Left lung (tissue), 10 donors: Measurements from ENCODE around the gene TMC5. TPM values are rescaled to one million over a fixed set of nuclear protein-coding genes. Genes with fewer than 3 reads are reported as not detected.
A peak's percentile ranks its signal among the peaks of the same experiment; 100 is the strongest.

Experiments
- ATAC-seq: fragments of 200-7000 bp; cut with Tn5 transposase; one replicate; pipeline ENCODE4 v1.9.1; 2020; ENCODE audit warnings: moderate library complexity
- DNase-seq, 4 donors: peaks; one replicate each; pipeline ENCODE4 v3.0.0-alpha.2; 2013 to 2020
- H3K27ac ChIP-seq, 2 donors: fragments of 200-600 bp; sonication (generic) in 1 of 2; one replicate each; pipeline versions ENCODE4 v1.5.0 to v1.8.0; 2020 to 2021
- H3K27me3 ChIP-seq, 2 donors: fragments of 200-600 bp; sonication (generic) in 1 of 2; one replicate each; pipeline versions ENCODE4 v1.5.0 to v1.8.0; 2020 to 2021
- H3K36me3 ChIP-seq, 2 donors: fragments of 200-600 bp; sonication (generic) in 1 of 2; one replicate each; pipeline versions ENCODE4 v1.5.0 to v1.8.0; 2020 to 2021
- H3K4me1 ChIP-seq, 2 donors: fragments of 200-600 bp; one replicate each; pipeline ENCODE4 v1.8.0; 2021
- H3K4me3 ChIP-seq, 2 donors: fragments of 200-600 bp; sonication (generic) in 1 of 2; one replicate each; pipeline versions ENCODE4 v1.5.0 to v1.8.0; 2020 to 2021; ENCODE audit warnings: mild to moderate bottlenecking in 1 of 2
- H3K9me3 ChIP-seq, 2 donors: fragments of 200-600 bp; sonication (generic) in 1 of 2; one replicate each; pipeline versions ENCODE4 v1.5.0 to v1.8.0; 2020 to 2021
- intact Hi-C, 2 donors: fragments of 100-400 bp; cut with DNase I; formaldehyde crosslinking; loops; one replicate each; pipeline versions ENCODE4 v1.11.2 to v1.14.2; 2022
- polyA plus RNA-seq, 6 donors: library from polyadenylated mRNA; unstranded; fragments of 120-200 nt; gene quantifications; one replicate each; pipeline ENCODE4 v1.2.1, GENCODE V29; 2013; ENCODE audit not compliant: insufficient read length in 6 of 6
- total RNA-seq, 2 donors: library from RNA; stranded (reverse); fragmentation: NEBNext Ultra II Directional; extraction: Animal tissue kit (Norgen Biotek cat#: 25700); gene quantifications; one replicate each; pipeline ENCODE4 v1.2.1, GENCODE V29; 2021
- TF ChIP-seq, protein P1 (sequence below), 2 donors: fragments of 200-600 bp; sonication (generic) in 1 of 2; IDR thresholded peaks; one replicate each; pipeline versions ENCODE4 v1.5.0 to v1.8.0; 2021; ENCODE audit warnings: antibody characterized with exemption in 2 of 2
- donor health status: DM: no; HTN: yes; CAD: no.
- donor health status: DM: no; HTN: no; CAD: no.

The TMC5 gene
- total and polyA plus RNA-seq, 8 donors: 4.1 to 105 (median 8.4) TPM

DNA sequence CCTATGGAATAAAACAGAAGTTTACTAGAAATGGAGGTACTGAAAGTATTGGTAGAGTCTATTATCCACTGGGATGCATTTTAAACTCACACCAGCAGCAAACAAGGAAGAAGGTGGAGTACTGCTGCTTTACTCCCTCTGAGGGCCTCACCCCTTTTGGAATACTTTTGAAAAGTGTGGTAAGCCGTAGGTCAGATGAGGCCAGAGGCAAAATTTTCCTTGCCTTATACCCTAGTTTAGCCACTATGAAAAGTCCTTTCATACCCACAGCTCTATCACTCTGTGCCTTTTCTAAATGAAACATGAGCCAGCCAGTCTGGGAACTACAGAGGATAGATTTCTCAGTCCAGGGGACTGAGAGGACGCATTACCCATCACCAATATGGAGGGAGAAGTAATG is 90.2 kb downstream of the TMC5 start:
- no peak overlapping the region for H3K4me3 ChIP-seq
- no peak overlapping the region for H3K27ac ChIP-seq
- intact Hi-C loops: no loop called here
- no peaks in the 10 kb centered on the region for H3K9me3 ChIP-seq
- peak; percentile 8 for ATAC-seq
- no peak for DNase-seq
- peaks cover 0 to 14% of the 10 kb centered on the region in 2 donors for H3K4me1 ChIP-seq
- TF ChIP-seq, protein P1, sequence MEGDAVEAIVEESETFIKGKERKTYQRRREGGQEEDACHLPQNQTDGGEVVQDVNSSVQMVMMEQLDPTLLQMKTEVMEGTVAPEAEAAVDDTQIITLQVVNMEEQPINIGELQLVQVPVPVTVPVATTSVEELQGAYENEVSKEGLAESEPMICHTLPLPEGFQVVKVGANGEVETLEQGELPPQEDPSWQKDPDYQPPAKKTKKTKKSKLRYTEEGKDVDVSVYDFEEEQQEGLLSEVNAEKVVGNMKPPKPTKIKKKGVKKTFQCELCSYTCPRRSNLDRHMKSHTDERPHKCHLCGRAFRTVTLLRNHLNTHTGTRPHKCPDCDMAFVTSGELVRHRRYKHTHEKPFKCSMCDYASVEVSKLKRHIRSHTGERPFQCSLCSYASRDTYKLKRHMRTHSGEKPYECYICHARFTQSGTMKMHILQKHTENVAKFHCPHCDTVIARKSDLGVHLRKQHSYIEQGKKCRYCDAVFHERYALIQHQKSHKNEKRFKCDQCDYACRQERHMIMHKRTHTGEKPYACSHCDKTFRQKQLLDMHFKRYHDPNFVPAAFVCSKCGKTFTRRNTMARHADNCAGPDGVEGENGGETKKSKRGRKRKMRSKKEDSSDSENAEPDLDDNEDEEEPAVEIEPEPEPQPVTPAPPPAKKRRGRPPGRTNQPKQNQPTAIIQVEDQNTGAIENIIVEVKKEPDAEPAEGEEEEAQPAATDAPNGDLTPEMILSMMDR (IDR thresholded peaks at IDR 0.05): no peak
- peaks cover 0 to 78% of the 10 kb centered on the region in 2 donors for H3K36me3 ChIP-seq
- no peaks in the 10 kb centered on the region for H3K27me3 ChIP-seq

DNA sequence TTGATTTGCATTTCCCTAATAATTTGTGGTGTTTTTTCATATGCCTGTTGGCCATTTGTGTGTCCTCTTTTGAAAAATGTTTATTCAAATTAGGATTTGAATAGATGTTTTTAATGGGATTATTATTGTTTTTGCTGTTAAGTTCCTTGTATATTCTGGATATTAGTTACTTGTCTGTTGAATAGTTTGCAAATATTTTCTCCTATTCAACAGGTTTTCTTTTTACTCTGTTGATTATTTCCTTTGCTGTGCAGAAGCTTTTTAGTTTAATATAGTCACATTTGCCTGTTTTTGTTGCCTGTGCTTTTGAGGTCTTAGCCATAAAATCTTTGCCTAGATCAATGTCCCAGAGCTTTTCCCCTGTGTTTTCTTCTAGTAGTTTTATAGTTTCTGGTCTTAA is 94.6 kb downstream of the TMC5 start:
- H3K4me3 ChIP-seq: no peak overlapping the region
- peaks cover 0 to 54% of the 10 kb centered on the region in 2 donors for H3K36me3 ChIP-seq
- ATAC-seq (no peak), DNase-seq (no peak)
- H3K4me1 ChIP-seq: peaks cover 0 to 51% of the 10 kb centered on the region in 2 donors
- no peaks in the 10 kb centered on the region for H3K27me3 ChIP-seq
- no peak overlapping the region for H3K27ac ChIP-seq
- TF ChIP-seq, protein P1 (IDR thresholded peaks at IDR 0.05): no peak
- intact Hi-C loops: no loop called here
- H3K9me3 ChIP-seq: no peaks in the 10 kb centered on the region

DNA sequence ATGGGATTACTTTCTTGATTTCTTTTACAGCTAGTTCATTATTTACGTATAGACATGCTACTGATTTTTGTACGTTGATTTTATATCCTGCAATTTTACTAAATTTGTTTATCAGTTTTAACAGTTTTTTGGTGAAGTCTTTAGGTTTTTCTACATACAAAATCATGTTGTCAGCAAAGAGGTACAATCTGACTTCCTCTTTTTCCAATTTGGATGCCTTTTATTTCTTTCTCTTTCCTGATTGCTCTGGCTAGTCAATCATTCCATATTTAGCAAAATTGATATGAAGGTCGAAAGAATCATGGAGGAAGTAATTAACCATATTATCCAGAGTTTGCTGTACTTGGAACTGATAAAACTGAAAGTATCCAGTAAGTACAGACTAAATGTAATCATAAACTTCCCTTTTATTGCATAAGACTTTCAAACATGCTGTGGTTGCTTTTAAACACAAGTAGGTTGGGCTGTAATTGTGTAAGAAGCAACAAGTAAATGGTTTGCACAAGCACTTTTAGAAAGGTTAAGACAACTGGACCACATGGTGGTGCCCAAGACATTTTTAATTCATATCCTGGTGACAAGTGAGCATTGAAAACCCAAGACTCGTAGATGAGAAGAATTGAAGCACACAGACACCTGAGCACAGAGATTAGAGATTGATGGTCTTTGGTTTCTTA is 95.8 kb downstream of the TMC5 start:
- Histone ChIP-seq H3K27me3 (no peaks in the 10 kb centered on the region), H3K36me3 (peaks cover 0 to 44% of the 10 kb centered on the region in 2 donors), H3K4me3 (peak overlapping the region in 1 of 2 donors; percentile 13), H3K9me3 (no peaks in the 10 kb centered on the region), H3K4me1 (peaks cover 0 to 62% of the 10 kb centered on the region in 2 donors), H3K27ac (peak overlapping the region; percentile 16 to 78)
- peak in 1 of 4 donors; percentile 10 for DNase-seq
- intact Hi-C loops: no loop called here
- TF ChIP-seq, protein P1 (IDR thresholded peaks at IDR 0.05): no peak
- peak; percentile 82 for ATAC-seq

DNA sequence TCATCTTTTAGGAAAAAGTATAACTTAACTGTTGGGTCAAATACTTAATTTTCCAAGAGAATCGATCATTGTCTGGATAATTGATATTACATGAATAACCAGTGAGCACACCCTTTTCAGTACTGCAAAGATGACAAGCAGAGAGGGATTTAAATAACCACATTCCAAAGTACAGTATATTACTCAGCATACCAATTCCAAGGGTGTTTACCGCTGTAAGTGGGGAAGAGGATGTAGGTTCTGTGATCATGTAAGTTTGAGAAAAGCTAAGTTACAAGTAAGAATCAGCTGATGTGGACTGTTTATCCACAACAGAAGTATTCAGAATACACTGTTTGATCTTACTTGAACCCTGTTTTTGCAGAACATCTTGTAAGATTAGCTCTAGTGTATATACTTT is 98.1 kb downstream of the TMC5 start:
- Histone ChIP-seq H3K27me3 (no peaks in the 10 kb centered on the region), H3K36me3 (peaks cover 0 to 22% of the 10 kb centered on the region in 2 donors), H3K4me1 (peaks cover 15 to 73% of the 10 kb centered on the region in 2 donors), H3K9me3 (no peaks in the 10 kb centered on the region), H3K27ac (no peak overlapping the region), H3K4me3 (no peak overlapping the region)
- DNase-seq (no peak), ATAC-seq (peak; percentile 14)
- intact Hi-C loops: no loop called here
- TF ChIP-seq, protein P1 (IDR thresholded peaks at IDR 0.05): no peak

DNA sequence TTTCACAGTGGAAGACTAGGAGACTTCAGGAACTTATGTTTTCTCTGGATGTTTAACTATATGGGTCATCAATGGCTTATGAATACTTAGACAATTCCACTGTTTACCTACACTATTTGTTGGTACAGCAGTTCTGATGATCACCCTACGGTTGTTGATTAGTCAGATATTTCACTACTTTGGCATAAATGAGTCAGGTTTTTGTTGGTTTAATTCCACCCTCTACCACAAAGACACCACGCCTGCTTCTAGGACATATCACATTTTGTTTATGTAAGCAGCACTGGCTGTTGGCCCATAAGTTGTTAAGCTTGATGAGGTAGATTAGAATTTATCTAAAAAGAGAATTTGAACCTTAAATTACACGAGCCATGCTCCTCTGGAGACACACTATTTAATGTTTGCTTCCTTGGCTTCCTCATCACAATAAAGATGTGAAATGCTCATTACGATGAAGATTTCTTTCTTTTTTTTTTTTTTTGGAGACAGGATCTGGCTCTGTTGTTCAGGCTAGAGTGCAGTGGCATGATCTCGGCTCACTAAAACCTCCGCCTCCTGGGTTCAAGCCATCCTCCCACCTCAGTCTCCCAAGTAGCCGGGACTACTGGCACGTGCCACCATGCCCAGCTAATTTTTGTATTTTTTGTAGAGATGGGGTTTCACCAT is 99.9 kb downstream of the TMC5 start:
- intact Hi-C loops: no loop called here
- no peak for ATAC-seq
- no peak for DNase-seq
- Histone ChIP-seq H3K27ac (no peak overlapping the region), H3K9me3 (no peaks in the 10 kb centered on the region), H3K36me3 (peaks cover 0 to 19% of the 10 kb centered on the region in 2 donors), H3K27me3 (no peaks in the 10 kb centered on the region), H3K4me1 (peaks cover 17 to 75% of the 10 kb centered on the region in 2 donors), H3K4me3 (no peak overlapping the region)
- TF ChIP-seq, protein P1 (IDR thresholded peaks at IDR 0.05): no peak
